ENCODE measurements around the gene HOXA13.

The HOXA13 gene

GRCh38 chr7:27235387-27236311 is 35.8 kb upstream of the HOXA13 start:
- ChIA-PET POLR2A (ENCODE audit: low non-redundant PET) (no interaction called here), CTCF (interaction anchor here (0.6 to 0.7 kb wide), 9 partner anchors 53 to 1157 kb away, joined by 3 to 5 read pairs (median 3); no protein-coding TSS in a partner anchor)
- peak; percentile 62 for TF ChIP-seq CTCF (conservative IDR thresholded peaks at IDR 0.05; ENCODE audit: low read depth)
- DNase-seq (ENCODE audit: low spot score): peak; percentile 49
- H3K27ac ChIP-seq: no peak overlapping the region

GRCh38 chr7:27229448-27229847 is 29.6 kb upstream of the HOXA13 start:
- no peak for DNase-seq (ENCODE audit: low spot score)
- no peak overlapping the region for H3K27ac ChIP-seq
- POLR2A ChIA-PET (ENCODE audit: low non-redundant PET): no interaction called here
- CTCF ChIA-PET: interaction anchor here (0.7 kb wide), 1 partner anchor 9 kb away, joined by 3 read pairs; no protein-coding TSS in a partner anchor
- no peak for TF ChIP-seq CTCF (conservative IDR thresholded peaks at IDR 0.05; ENCODE audit: low read depth)

- no peak for DNase-seq (ENCODE audit: low spot score)
- ChIA-PET CTCF (no interaction called here), POLR2A (ENCODE audit: low non-redundant PET) (no interaction called here)
- TF ChIP-seq CTCF (conservative IDR thresholded peaks at IDR 0.05; ENCODE audit: low read depth): no peak
- H3K27ac ChIP-seq: no peak overlapping the region
These were observed 25.4 kb upstream of the HOXA13 start for GRCh38 chr7:27224983-27225934.

- ChIA-PET CTCF (no interaction called here), POLR2A (ENCODE audit: low non-redundant PET) (no interaction called here)
- no peak for DNase-seq (ENCODE audit: low spot score)
- no peak for TF ChIP-seq CTCF (conservative IDR thresholded peaks at IDR 0.05; ENCODE audit: low read depth)
- H3K27ac ChIP-seq: no peak overlapping the region
These were observed 24.2 kb upstream of the HOXA13 start for GRCh38 chr7:27223941-27224575.

GRCh38 chr7:27221201-27221797 is 21.4 kb upstream of the HOXA13 start:
- CTCF ChIA-PET: no interaction called here
- no peak for TF ChIP-seq CTCF (conservative IDR thresholded peaks at IDR 0.05; ENCODE audit: low read depth)
- POLR2A ChIA-PET (ENCODE audit: low non-redundant PET): no interaction called here
- H3K27ac ChIP-seq: no peak overlapping the region
- peak; percentile 21 for DNase-seq (ENCODE audit: low spot score)
